ENCODE results near the gene WBP11. TPM values are rescaled to one million over a fixed set of nuclear protein-coding genes. Genes with fewer than 3 reads are reported as not detected.

The WBP11 gene
- total and polyA plus RNA-seq, 9 donors: 12.7 to 67.4 (median 56.9) TPM

DNA sequence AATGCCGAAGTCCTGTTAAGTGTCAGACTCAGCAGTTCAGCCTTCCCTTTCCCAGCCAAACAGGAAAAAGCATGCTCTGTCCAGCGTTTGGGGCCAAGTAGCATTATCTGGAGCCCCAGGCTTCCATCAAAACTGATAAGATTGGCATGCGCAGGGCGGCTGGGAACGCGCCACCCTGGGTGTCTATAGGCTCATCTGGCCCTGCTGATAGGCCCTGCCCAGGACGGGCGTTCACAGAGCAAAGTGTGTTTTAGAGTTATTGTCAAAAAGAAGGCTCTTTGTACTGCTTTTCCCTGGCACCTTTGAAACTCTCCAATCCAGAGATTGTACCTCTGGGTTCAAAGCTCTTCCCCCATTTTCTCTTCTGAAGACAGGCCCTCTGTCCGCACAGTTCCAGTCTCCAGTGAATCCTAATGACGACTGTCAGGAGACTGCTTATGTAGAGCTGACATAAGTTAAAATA, 40.2 kb upstream of the WBP11 start, which contains the start of gene ART4:
ART4 (minus strand) TSS at position 102 of the 463 bp plus-strand sequence. CDS start 413 bp downstream, outside the sequence.
- H3K4me1 ChIP-seq (ENCODE audit: control insufficient read depth, insufficient read depth, low read length): peaks cover 4% of the 10 kb centered on the region
- no peaks in the 10 kb centered on the region for H3K36me3 ChIP-seq (ENCODE audit: control insufficient read depth, insufficient read depth, low read length)
- H3K9me3 ChIP-seq (replicated peaks; ENCODE audit: control insufficient read depth, low read depth, low read length): no peaks in the 10 kb centered on the region
- no peak for DNase-seq
- no peak within 1 kb of the TSS for H3K4me3 ChIP-seq (ENCODE audit: low read length)
- 79% methylated on average over 6 of the region's 10 CpGs for WGBS (ENCODE audit: insufficient coverage)
- no peaks in the 10 kb centered on the region for H3K27me3 ChIP-seq (ENCODE audit: control insufficient read depth, insufficient read depth, low read length)
- H3K27ac ChIP-seq (ENCODE audit: low read length): no peak within 1 kb of the TSS

DNA sequence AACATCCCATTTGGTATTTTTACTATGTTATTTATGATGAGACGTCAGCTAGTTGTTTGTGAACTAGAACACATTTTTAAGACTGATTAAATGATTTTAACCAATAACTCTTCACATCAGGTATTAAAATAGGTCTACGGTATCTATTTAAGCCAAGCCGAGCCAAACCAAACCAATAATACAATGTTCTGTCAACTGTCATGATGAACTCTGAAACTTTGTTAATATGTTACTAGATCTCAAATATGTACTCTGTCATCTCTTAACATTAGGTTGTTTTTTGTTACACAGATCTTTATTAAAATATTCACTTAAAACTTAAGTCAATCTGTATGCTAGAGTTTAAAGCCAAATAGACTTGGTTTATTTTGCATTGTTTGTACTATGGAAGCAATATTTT, 39.0 kb upstream of the WBP11 start:
- Histone ChIP-seq H3K9me3 (replicated peaks; ENCODE audit: control insufficient read depth, low read depth, low read length) (no peaks in the 10 kb centered on the region), H3K36me3 (ENCODE audit: control insufficient read depth, insufficient read depth, low read length) (no peaks in the 10 kb centered on the region), H3K27me3 (ENCODE audit: control insufficient read depth, insufficient read depth, low read length) (no peaks in the 10 kb centered on the region), H3K27ac (ENCODE audit: low read length) (no peak overlapping the region), H3K4me1 (ENCODE audit: control insufficient read depth, insufficient read depth, low read length) (peaks cover 4% of the 10 kb centered on the region), H3K4me3 (ENCODE audit: low read length) (no peak overlapping the region)
- no peak for DNase-seq
- WGBS (ENCODE audit: insufficient coverage): no CpG with 5 or more reads among the region's 3 CpGs

DNA sequence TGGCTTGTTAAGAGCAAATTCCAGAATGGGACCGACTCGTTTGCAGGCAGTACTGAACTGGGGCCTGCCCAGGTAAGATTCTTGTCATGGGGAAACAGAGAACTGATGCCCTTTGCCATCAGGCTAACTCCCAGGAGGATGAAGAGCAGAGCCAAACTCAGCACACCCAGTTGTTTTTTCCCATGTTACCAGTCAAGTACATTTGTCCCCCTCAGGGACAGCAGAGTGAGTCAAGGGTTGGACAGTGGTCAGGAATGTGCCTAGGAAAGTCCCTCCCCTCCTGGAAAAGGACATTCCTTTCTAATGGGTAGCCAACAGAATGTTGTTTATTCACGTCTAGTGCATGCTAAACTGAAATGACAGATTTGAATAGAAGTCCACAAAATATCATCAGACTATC, 38.5 kb upstream of the WBP11 start:
- no peak overlapping the region for H3K4me3 ChIP-seq (ENCODE audit: low read length)
- no peak overlapping the region for H3K27ac ChIP-seq (ENCODE audit: low read length)
- DNase-seq: no peak
- H3K27me3 ChIP-seq (ENCODE audit: control insufficient read depth, insufficient read depth, low read length): no peaks in the 10 kb centered on the region
- H3K4me1 ChIP-seq (ENCODE audit: control insufficient read depth, insufficient read depth, low read length): peaks cover 4% of the 10 kb centered on the region
- no peaks in the 10 kb centered on the region for H3K9me3 ChIP-seq (replicated peaks; ENCODE audit: control insufficient read depth, low read depth, low read length)
- WGBS (ENCODE audit: insufficient coverage): 61% methylated on average over 2 of the region's 3 CpGs
- no peaks in the 10 kb centered on the region for H3K36me3 ChIP-seq (ENCODE audit: control insufficient read depth, insufficient read depth, low read length)

DNA sequence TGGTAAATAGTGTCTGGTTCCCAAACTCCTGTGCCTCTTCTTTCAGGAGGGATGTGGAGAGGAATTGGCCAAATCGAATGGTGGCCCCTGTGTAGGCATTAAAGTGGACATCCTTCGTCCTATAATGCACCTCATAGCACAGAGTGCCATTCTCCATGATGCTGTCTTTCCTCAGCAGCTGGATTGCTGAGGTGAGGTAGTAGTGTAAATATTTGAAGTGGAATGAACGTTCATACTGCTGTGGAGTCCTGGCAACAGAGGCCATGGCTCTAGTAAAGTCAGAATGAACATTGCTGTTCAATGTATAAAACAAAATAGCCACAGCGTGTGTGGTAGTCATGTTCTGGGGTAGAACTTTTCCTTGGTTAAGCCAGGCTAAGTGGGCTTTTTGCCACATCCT, 37.3 kb upstream of the WBP11 start:
- Histone ChIP-seq H3K4me1 (ENCODE audit: control insufficient read depth, insufficient read depth, low read length) (peaks cover 4% of the 10 kb centered on the region), H3K4me3 (ENCODE audit: low read length) (no peak overlapping the region), H3K9me3 (replicated peaks; ENCODE audit: control insufficient read depth, low read depth, low read length) (no peaks in the 10 kb centered on the region), H3K27me3 (ENCODE audit: control insufficient read depth, insufficient read depth, low read length) (no peaks in the 10 kb centered on the region), H3K36me3 (ENCODE audit: control insufficient read depth, insufficient read depth, low read length) (no peaks in the 10 kb centered on the region), H3K27ac (ENCODE audit: low read length) (no peak overlapping the region)
- DNase-seq: no peak
- WGBS (ENCODE audit: insufficient coverage): 20% methylated on average over 1 of the region's 4 CpGs

DNA sequence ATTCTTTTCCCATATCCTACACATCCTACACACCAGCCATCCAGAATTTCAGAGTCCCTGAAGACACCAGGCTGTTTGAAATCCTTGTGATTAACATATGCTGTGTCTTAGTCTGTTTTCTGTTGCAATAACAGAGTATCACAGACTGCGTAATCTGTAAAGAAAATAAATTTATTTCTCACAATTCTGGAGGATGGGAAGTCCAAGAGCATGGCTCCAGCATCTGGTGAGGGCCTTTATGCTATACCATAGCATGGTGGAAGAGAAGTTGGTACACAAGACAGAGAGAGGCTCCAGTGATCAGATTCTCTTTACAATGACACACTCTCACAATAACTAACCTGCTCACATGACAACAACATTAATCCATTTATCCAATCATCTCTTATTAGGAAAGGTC, 36.0 kb upstream of the WBP11 start:
- Histone ChIP-seq H3K36me3 (ENCODE audit: control insufficient read depth, insufficient read depth, low read length) (no peaks in the 10 kb centered on the region), H3K4me1 (ENCODE audit: control insufficient read depth, insufficient read depth, low read length) (peaks cover 4% of the 10 kb centered on the region), H3K9me3 (replicated peaks; ENCODE audit: control insufficient read depth, low read depth, low read length) (no peaks in the 10 kb centered on the region), H3K4me3 (ENCODE audit: low read length) (no peak overlapping the region), H3K27ac (ENCODE audit: low read length) (no peak overlapping the region), H3K27me3 (ENCODE audit: control insufficient read depth, insufficient read depth, low read length) (no peaks in the 10 kb centered on the region)
- DNase-seq: no peak
- WGBS (ENCODE audit: insufficient coverage): no CpG with 5 or more reads among the region's 1 CpG

DNA sequence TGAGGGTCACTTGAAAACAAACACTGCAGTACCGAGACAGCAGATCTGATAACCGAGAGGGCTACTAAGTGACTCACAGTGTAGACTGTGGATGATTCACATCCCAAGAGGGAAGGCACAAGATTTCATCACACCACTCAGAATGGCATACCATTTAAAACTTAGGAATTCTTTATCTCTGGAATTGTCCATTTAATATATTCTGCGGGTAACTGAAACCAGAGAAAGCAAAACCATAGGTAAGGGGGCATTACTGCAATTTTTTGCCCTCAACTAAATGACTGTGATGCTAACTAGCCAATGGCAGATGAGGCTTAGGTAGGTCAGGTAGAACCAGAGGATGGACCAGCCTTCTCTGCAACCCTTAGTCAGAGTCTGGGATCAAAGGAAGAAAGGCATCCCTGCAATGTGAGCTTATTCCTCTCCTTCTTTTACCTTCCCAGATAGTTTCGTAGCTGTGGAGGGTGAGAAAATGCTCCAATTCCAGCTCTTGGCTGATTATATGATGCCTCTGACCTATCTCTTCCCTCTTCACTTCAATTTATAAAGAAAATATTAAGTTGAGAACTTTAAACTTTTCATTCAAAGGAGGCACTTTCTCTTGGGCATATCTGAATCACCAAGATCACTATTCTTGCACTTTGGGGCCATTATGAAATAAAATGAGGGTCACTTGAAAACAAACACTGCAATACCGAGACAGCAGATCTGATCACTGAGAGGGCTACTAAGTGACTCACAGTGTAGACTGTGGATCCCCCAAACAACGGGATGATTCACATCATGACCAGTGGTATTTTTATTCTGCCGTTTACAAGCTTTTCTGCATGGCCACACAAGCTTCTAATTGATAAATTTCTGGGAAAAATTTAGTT, 33.3 kb upstream of the WBP11 start:
- H3K36me3 ChIP-seq (ENCODE audit: control insufficient read depth, insufficient read depth, low read length): no peaks in the 10 kb centered on the region
- no peak for DNase-seq
- H3K27me3 ChIP-seq (ENCODE audit: control insufficient read depth, insufficient read depth, low read length): no peaks in the 10 kb centered on the region
- H3K9me3 ChIP-seq (replicated peaks; ENCODE audit: control insufficient read depth, low read depth, low read length): no peaks in the 10 kb centered on the region
- H3K4me1 ChIP-seq (ENCODE audit: control insufficient read depth, insufficient read depth, low read length): peaks cover under 1% of the 10 kb centered on the region
- no peak overlapping the region for H3K4me3 ChIP-seq (ENCODE audit: low read length)
- 100% methylated on average over 2 of the region's 7 CpGs for WGBS (ENCODE audit: insufficient coverage)
- H3K27ac ChIP-seq (ENCODE audit: low read length): no peak overlapping the region

DNA sequence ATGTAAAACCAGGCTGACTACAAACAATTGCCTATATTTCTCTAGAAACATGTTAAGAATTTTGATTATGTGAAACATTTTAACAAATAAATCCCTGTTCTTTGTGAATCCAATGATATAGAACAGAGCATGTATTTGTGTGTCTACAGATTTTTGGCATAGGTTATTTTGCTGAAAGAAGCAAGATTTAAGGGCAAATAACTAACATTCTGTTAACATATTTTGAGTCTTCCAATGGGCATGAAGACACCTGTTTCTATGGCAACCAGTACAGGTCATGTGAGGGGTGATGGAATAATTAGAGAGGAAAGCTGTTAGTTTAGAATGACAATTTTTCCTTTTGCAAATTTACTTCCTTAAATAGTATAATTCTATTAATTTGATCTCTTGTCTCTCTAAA, 31.2 kb upstream of the WBP11 start:
- no peak overlapping the region for H3K27ac ChIP-seq (ENCODE audit: low read length)

DNA sequence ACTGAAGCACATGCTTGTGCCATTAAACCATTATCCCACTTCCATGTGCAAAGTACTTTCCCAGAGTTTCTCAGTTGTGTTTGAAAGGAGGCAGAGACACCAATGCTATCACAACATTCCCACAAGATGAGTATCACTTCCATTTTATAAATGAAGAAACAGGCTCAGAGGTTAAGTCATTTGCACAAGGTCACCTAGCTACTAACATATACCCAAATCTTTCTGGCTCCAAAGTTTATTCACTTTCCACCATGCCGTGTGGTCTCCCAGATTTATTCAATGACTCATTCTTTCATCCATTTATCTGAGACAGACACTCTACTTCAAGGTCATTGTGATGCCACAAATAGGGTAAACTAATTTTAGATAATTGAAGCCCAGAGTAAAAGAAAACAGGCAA, 30.7 kb upstream of the WBP11 start:
- H3K4me3 ChIP-seq (ENCODE audit: low read length): no peak overlapping the region
- no CpG with 5 or more reads among the region's 1 CpG for WGBS (ENCODE audit: insufficient coverage)
- no peaks in the 10 kb centered on the region for H3K4me1 ChIP-seq (ENCODE audit: control insufficient read depth, insufficient read depth, low read length)
- no peaks in the 10 kb centered on the region for H3K9me3 ChIP-seq (replicated peaks; ENCODE audit: control insufficient read depth, low read depth, low read length)
- no peaks in the 10 kb centered on the region for H3K36me3 ChIP-seq (ENCODE audit: control insufficient read depth, insufficient read depth, low read length)
- DNase-seq: no peak
- no peaks in the 10 kb centered on the region for H3K27me3 ChIP-seq (ENCODE audit: control insufficient read depth, insufficient read depth, low read length)
- H3K27ac ChIP-seq (ENCODE audit: low read length): no peak overlapping the region

More for the DNA sequence above, 31.2 kb upstream of the WBP11 start:
- no peak for DNase-seq
- no peaks in the 10 kb centered on the region for H3K27me3 ChIP-seq (ENCODE audit: control insufficient read depth, insufficient read depth, low read length)
- no peak overlapping the region for H3K4me3 ChIP-seq (ENCODE audit: low read length)
- no peaks in the 10 kb centered on the region for H3K9me3 ChIP-seq (replicated peaks; ENCODE audit: control insufficient read depth, low read depth, low read length)
- H3K36me3 ChIP-seq (ENCODE audit: control insufficient read depth, insufficient read depth, low read length): no peaks in the 10 kb centered on the region
- no peaks in the 10 kb centered on the region for H3K4me1 ChIP-seq (ENCODE audit: control insufficient read depth, insufficient read depth, low read length)

DNA sequence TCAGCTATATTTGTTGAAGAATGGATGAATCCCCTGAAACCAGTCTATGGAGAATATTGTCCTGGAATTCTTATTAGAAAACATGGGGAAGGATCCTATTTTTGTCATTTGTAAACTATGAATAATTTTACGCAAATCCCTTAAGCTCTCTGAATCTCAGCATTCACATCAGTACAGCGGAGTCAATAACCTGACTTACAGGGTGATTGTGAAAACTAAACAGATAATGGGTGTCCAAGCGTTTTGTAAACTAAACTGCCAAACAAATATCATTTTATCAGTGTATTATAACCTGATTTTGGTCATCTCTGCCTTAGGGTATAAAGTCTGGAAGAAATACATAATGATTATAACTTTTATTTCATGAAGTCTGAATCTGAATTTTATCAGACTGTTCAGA, 30.1 kb upstream of the WBP11 start:
- WGBS (ENCODE audit: insufficient coverage): no CpG with 5 or more reads among the region's 3 CpGs

DNA sequence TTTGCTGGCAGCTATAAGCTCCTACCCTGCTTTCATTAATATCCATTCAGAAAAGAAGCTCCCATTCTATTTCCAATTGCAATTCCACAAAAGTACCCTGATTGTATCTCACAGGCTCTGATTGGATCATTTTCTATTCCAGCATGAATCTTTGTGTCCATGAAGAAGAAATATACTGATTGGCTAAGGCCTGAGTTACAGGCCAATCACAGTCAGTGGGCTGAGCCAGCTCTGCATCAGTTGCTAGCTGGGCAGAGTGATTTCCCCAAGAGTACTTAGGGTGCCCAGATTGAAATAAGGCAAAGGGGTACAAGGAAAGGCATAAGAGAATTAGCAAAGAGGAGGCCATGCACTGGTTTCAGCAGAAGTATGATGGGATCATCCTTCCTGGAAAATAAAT, 25.6 kb upstream of the WBP11 start:
- no peak overlapping the region for H3K4me3 ChIP-seq (ENCODE audit: low read length)

More for the DNA sequence above, 30.1 kb upstream of the WBP11 start:
- H3K4me3 ChIP-seq (ENCODE audit: low read length): no peak overlapping the region
- H3K27me3 ChIP-seq (ENCODE audit: control insufficient read depth, insufficient read depth, low read length): no peaks in the 10 kb centered on the region
- no peak for DNase-seq
- H3K4me1 ChIP-seq (ENCODE audit: control insufficient read depth, insufficient read depth, low read length): no peaks in the 10 kb centered on the region
- H3K9me3 ChIP-seq (replicated peaks; ENCODE audit: control insufficient read depth, low read depth, low read length): no peaks in the 10 kb centered on the region
- no peaks in the 10 kb centered on the region for H3K36me3 ChIP-seq (ENCODE audit: control insufficient read depth, insufficient read depth, low read length)
- no peak overlapping the region for H3K27ac ChIP-seq (ENCODE audit: low read length)

More for the DNA sequence above, 25.6 kb upstream of the WBP11 start:
- Histone ChIP-seq H3K9me3 (replicated peaks; ENCODE audit: control insufficient read depth, low read depth, low read length) (no peaks in the 10 kb centered on the region), H3K27me3 (ENCODE audit: control insufficient read depth, insufficient read depth, low read length) (no peaks in the 10 kb centered on the region), H3K4me1 (ENCODE audit: control insufficient read depth, insufficient read depth, low read length) (no peaks in the 10 kb centered on the region), H3K27ac (ENCODE audit: low read length) (no peak overlapping the region), H3K36me3 (ENCODE audit: control insufficient read depth, insufficient read depth, low read length) (no peaks in the 10 kb centered on the region)
- no peak for DNase-seq
